Right cardiac atrium (tissue), 5 donors: Measurements from ENCODE around the gene USP13. TPM values are rescaled to one million over a fixed set of nuclear protein-coding genes. Genes with fewer than 3 reads are reported as not detected.

Experiments
- ATAC-seq, 2 donors: fragments of 200-7000 bp; cut with Tn5 transposase; one replicate each; pipeline versions ENCODE4 v1.8.0 to v1.9.1; 2020; ENCODE audit warnings: moderate library complexity in 2 of 2, mild to moderate bottlenecking in 1 of 2
- DNase-seq, 3 donors: peaks; one replicate each; pipeline ENCODE4 v3.0.0-alpha.2; 2020
- H3K27ac ChIP-seq: one replicate; pipeline ENCODE4 v1.5.1; 2013; ENCODE audit warnings: mild to moderate bottlenecking, low read length, control low read depth, moderate library complexity
- H3K27me3 ChIP-seq: one replicate; pipeline ENCODE4 v1.6.1; 2013; ENCODE audit not compliant: control insufficient read depth, insufficient read depth
- H3K4me1 ChIP-seq: one replicate; pipeline ENCODE4 v1.6.1; 2013; ENCODE audit warnings: low read length; ENCODE audit not compliant: control insufficient read depth, insufficient read depth
- H3K4me3 ChIP-seq: one replicate; pipeline ENCODE4 v1.5.1; 2013; ENCODE audit warnings: low read length, control low read depth
- H3K9me3 ChIP-seq: one replicate; pipeline ENCODE4 v1.6.1; 2013; ENCODE audit warnings: low read length; ENCODE audit not compliant: control insufficient read depth
- WGBS: extraction: QIAGEN DNeasy Blood & Tissue Kit; methylation state at CpG from one replicate; pipeline ENCODE4 v1.1.7; 2013; 5-methylcytosine and 5-hydroxymethylcytosine counted together
- intact Hi-C, 4 donors: fragments of 100-400 bp; cut with DNase I; formaldehyde crosslinking; loops; one replicate each; pipeline versions ENCODE4 v1.11.0 to v1.14.0; 2022 to 2023
- polyA plus RNA-seq: library from polyadenylated mRNA; stranded (reverse); fragments of 200-250 nt; gene quantifications from one replicate; pipeline ENCODE4 v1.2.3, GENCODE V29; 2013
- total RNA-seq, 4 donors: library from RNA; stranded (reverse); fragmentation: NEBNext Ultra II Directional; extraction: Animal tissue kit (Norgen Biotek cat#: 25700); gene quantifications; one replicate each; pipeline ENCODE4 v1.2.1, GENCODE V29; 2021
- donor health status: healthy with polysubstance abuse.
- donor health status: DM: no; HTN: yes; CAD: no.
- donor health status: DM: no; HTN: no; CAD: no.
- donor health status: DM: no; HTN: yes; CAD: no; lungs with severe emphysema.
- donor health status: DM: yes; HTN: yes; CAD: no.

USP13 gene
- total and polyA plus RNA-seq, 5 donors, result 20.0 to 101 (median 71.0) TPM

- H3K27ac ChIP-seq, result no peak overlapping the region
- no peaks in the 10 kb centered on the region for H3K4me1 ChIP-seq
- H3K27me3 ChIP-seq, result no peaks in the 10 kb centered on the region
- no peak for ATAC-seq
- DNase-seq, result no peak
- intact Hi-C loops, result no loop called here
- 7% methylated on average over 1 of the region's 1 CpG for WGBS
- H3K4me3 ChIP-seq, result no peak overlapping the region
- no peaks in the 10 kb centered on the region for H3K9me3 ChIP-seq
Measured at GRCh38 chr3:179826247-179826637, 173.4 kb downstream of the USP13 start.

- DNase-seq, result no peak
- Histone ChIP-seq H3K27ac (no peak overlapping the region), H3K4me1 (no peaks in the 10 kb centered on the region), H3K9me3 (no peaks in the 10 kb centered on the region), H3K27me3 (no peaks in the 10 kb centered on the region), H3K4me3 (no peak overlapping the region)
- WGBS, result 86% methylated on average over 2 of the region's 2 CpGs
- ATAC-seq, result no peak
- intact Hi-C loops, result no loop called here
Measured at GRCh38 chr3:179828738-179829137, 175.9 kb downstream of the USP13 start.

GRCh38 chr3:179829401-179829800 lies 176.6 kb downstream of the USP13 start:
- no peaks in the 10 kb centered on the region for H3K4me1 ChIP-seq
- no peaks in the 10 kb centered on the region for H3K9me3 ChIP-seq
- intact Hi-C loops, result no loop called here
- DNase-seq (no peak), ATAC-seq (no peak)
- H3K4me3 ChIP-seq, result no peak overlapping the region
- 50% methylated on average over 5 of the region's 5 CpGs for WGBS
- H3K27me3 ChIP-seq, result no peaks in the 10 kb centered on the region
- H3K27ac ChIP-seq, result no peak overlapping the region

- 92% methylated on average over 3 of the region's 3 CpGs for WGBS
- H3K27me3 ChIP-seq, result no peaks in the 10 kb centered on the region
- H3K4me3 ChIP-seq, result no peak overlapping the region
- no peaks in the 10 kb centered on the region for H3K4me1 ChIP-seq
- DNase-seq, result no peak
- no peaks in the 10 kb centered on the region for H3K9me3 ChIP-seq
- no peak for ATAC-seq
- intact Hi-C loops, result no loop called here
- H3K27ac ChIP-seq, result no peak overlapping the region
Measured at GRCh38 chr3:179832333-179832854, 179.6 kb downstream of the USP13 start.

GRCh38 chr3:179833294-179833693 lies 180.5 kb downstream of the USP13 start:
- DNase-seq (no peak), ATAC-seq (no peak)
- H3K27ac ChIP-seq, result no peak overlapping the region
- intact Hi-C loops, result no loop called here
- no peaks in the 10 kb centered on the region for H3K9me3 ChIP-seq
- H3K4me1 ChIP-seq, result no peaks in the 10 kb centered on the region
- H3K4me3 ChIP-seq, result no peak overlapping the region
- no peaks in the 10 kb centered on the region for H3K27me3 ChIP-seq

- 54% methylated on average over 2 of the region's 2 CpGs for WGBS
- no peaks in the 10 kb centered on the region for H3K9me3 ChIP-seq
- no peak overlapping the region for H3K27ac ChIP-seq
- intact Hi-C loops, result no loop called here
- H3K27me3 ChIP-seq, result no peaks in the 10 kb centered on the region
- H3K4me3 ChIP-seq, result no peak overlapping the region
- no peak for DNase-seq
- H3K4me1 ChIP-seq, result no peaks in the 10 kb centered on the region
- ATAC-seq, result no peak
Measured at GRCh38 chr3:179837374-179837773, 184.5 kb downstream of the USP13 start.

Other genes with a start within 250 kb of the USP13 start
- gene GNB4, start 201.6 kb upstream of the USP13 start, total RNA-seq, result 10 to 100 TPM; 14.8 to 67.3 (median 17.3) TPM
- 10.5 TPM for gene GNB4, start 201.6 kb upstream of the USP13 start, polyA plus RNA-seq
- gene ACTL6A, start 90.1 kb upstream of the USP13 start, total RNA-seq, result 10 to 100 TPM; 16.1 to 25.0 (median 19.7) TPM
- gene ACTL6A, start 90.1 kb upstream of the USP13 start, polyA plus RNA-seq, result 24.1 TPM
- 10 to 100 TPM; 33.0 to 48.2 (median 38.3) TPM for gene MRPL47, start 48.4 kb upstream of the USP13 start, total RNA-seq
- 76.3 TPM for gene MRPL47, start 48.4 kb upstream of the USP13 start, polyA plus RNA-seq
- gene NDUFB5, start 48.2 kb upstream of the USP13 start, total RNA-seq, result 100 to 1,000 TPM; 224 to 284 (median 270) TPM
- gene NDUFB5, start 48.2 kb upstream of the USP13 start, polyA plus RNA-seq, result 262 TPM